HepG2 (cell line): ENCODE results near the gene MDP1. TPM values are rescaled to one million over a fixed set of nuclear protein-coding genes. Genes with fewer than 3 reads are reported as not detected.

Experiments used
- CSRNP2 ChIP-seq: sonication (generic); formaldehyde crosslinking; conservative IDR thresholded peaks from 2 replicates; pipeline ENCODE4 v1.8.0; 2022; ENCODE audit warnings: low read depth, missing genetic modification reagents
- FOSL1 ChIP-seq: sonication (generic); formaldehyde crosslinking; IDR thresholded peaks from 2 replicates; pipeline ENCODE4 v1.9.0; 2021; ENCODE audit warnings: missing genetic modification reagents, borderline replicate concordance
- FOXA3 ChIP-seq: IDR thresholded peaks from 2 replicates; pipeline ENCODE4 v1.6.1; 2016; ENCODE audit warnings: missing genetic modification reagents, missing compliant biosample characterization
- GATAD1 ChIP-seq: IDR thresholded peaks from 2 replicates; pipeline ENCODE4 v1.6.1; 2016; ENCODE audit warnings: missing genetic modification reagents, missing compliant biosample characterization
- HCFC1 ChIP-seq: fragments of 150-350 bp; IDR thresholded peaks from 2 replicates; pipeline ENCODE4 v1.6.1; 2014; ENCODE audit warnings: low read depth, low read length
- HES4 ChIP-seq: sonication (generic); formaldehyde crosslinking; IDR thresholded peaks from 2 replicates; pipeline ENCODE4 v1.9.0; 2021; ENCODE audit warnings: mild to moderate bottlenecking, missing genetic modification reagents, borderline replicate concordance
- MAFF ChIP-seq: IDR thresholded peaks from 2 replicates; pipeline ENCODE4 v1.6.1; 2011; ENCODE audit warnings: low read depth, low read length, improper control_type of control experiment
- RFX1 ChIP-seq: fragments of 450-650 bp; IDR thresholded peaks from 2 replicates; pipeline ENCODE4 v1.6.1; 2017
- TMF1 ChIP-seq: sonication (generic); formaldehyde crosslinking; IDR thresholded peaks from 2 replicates; pipeline ENCODE4 v1.8.1; 2022; ENCODE audit warnings: low read depth, missing genetic modification reagents
- ZBTB1 ChIP-seq: sonication (generic); formaldehyde crosslinking; IDR thresholded peaks from 2 replicates; pipeline ENCODE4 v1.4.0; 2020; ENCODE audit warnings: missing genetic modification reagents, borderline replicate concordance
- ZFP82 ChIP-seq: sonication (generic); formaldehyde crosslinking; IDR thresholded peaks from 2 replicates; pipeline ENCODE4 v1.5.1; 2020; ENCODE audit warnings: mild to moderate bottlenecking, missing genetic modification reagents, borderline replicate concordance
- ZNF274 ChIP-seq: sonication (generic); formaldehyde crosslinking; IDR thresholded peaks from 2 replicates; pipeline ENCODE4 v1.5.1; 2020; ENCODE audit warnings: mild to moderate bottlenecking, missing genetic modification reagents
- ZNF329 ChIP-seq: sonication (generic); formaldehyde crosslinking; IDR thresholded peaks from 2 replicates; pipeline ENCODE4 v1.9.0; 2021; ENCODE audit warnings: low read depth, mild to moderate bottlenecking, missing genetic modification reagents
- ZNF562 ChIP-seq: sonication (generic); formaldehyde crosslinking; IDR thresholded peaks from 2 replicates; pipeline ENCODE4 v1.8.0; 2022; ENCODE audit warnings: missing genetic modification reagents, borderline replicate concordance
- polyA plus RNA-seq, 8 experiments: library from polyadenylated mRNA; depleted of rRNA in 3 of 8; stranded (reverse) in 7 of 8; unstranded in 1 of 8; fragments of >200 nt; fragmentation: Illumina TruSeq in 4 of 8; extraction: Trizol in 4 of 8; gene quantifications; 2 replicates each; pipeline versions ENCODE4 v1.2.1 to v1.2.3, GENCODE V29; 2011 to 2016; ENCODE audit warnings: low read depth in 4 of 8, missing spikeins in 1 of 8, mixed read lengths in 1 of 8; ENCODE audit not compliant: insufficient read depth in 1 of 8
- total RNA-seq, 5 experiments: library from RNA; depleted of rRNA; stranded (reverse); fragments of >200 nt; fragmentation: Illumina TruSeq; extraction: Trizol; gene quantifications; 2 replicates each; pipeline ENCODE4 v1.2.3, GENCODE V29; 2016; ENCODE audit warnings: low read depth in 1 of 5
- TF ChIP-seq, protein P1 (sequence below): sonication (generic); formaldehyde crosslinking; IDR thresholded peaks from 2 replicates; pipeline ENCODE4 v1.9.0; 2021; ENCODE audit warnings: mild to moderate bottlenecking, missing genetic modification reagents
- TF ChIP-seq, protein P2 (sequence below): sonication (generic); formaldehyde crosslinking; IDR thresholded peaks from 2 replicates; pipeline ENCODE4 v1.5.0; 2020; ENCODE audit warnings: mild to moderate bottlenecking, missing genetic modification reagents, borderline replicate concordance
- TF ChIP-seq, protein P3 (sequence below): sonication (generic); formaldehyde crosslinking; IDR thresholded peaks from 2 replicates; pipeline ENCODE4 v1.5.0; 2020; ENCODE audit warnings: missing genetic modification reagents

MDP1 gene
- total and polyA plus RNA-seq, 2 of the 13 experiments (the other 11 are each of a cell fraction or from before 2014, with no cell fraction given), result 44.1 to 48.7 TPM

- TF ChIP-seq, protein P1, sequence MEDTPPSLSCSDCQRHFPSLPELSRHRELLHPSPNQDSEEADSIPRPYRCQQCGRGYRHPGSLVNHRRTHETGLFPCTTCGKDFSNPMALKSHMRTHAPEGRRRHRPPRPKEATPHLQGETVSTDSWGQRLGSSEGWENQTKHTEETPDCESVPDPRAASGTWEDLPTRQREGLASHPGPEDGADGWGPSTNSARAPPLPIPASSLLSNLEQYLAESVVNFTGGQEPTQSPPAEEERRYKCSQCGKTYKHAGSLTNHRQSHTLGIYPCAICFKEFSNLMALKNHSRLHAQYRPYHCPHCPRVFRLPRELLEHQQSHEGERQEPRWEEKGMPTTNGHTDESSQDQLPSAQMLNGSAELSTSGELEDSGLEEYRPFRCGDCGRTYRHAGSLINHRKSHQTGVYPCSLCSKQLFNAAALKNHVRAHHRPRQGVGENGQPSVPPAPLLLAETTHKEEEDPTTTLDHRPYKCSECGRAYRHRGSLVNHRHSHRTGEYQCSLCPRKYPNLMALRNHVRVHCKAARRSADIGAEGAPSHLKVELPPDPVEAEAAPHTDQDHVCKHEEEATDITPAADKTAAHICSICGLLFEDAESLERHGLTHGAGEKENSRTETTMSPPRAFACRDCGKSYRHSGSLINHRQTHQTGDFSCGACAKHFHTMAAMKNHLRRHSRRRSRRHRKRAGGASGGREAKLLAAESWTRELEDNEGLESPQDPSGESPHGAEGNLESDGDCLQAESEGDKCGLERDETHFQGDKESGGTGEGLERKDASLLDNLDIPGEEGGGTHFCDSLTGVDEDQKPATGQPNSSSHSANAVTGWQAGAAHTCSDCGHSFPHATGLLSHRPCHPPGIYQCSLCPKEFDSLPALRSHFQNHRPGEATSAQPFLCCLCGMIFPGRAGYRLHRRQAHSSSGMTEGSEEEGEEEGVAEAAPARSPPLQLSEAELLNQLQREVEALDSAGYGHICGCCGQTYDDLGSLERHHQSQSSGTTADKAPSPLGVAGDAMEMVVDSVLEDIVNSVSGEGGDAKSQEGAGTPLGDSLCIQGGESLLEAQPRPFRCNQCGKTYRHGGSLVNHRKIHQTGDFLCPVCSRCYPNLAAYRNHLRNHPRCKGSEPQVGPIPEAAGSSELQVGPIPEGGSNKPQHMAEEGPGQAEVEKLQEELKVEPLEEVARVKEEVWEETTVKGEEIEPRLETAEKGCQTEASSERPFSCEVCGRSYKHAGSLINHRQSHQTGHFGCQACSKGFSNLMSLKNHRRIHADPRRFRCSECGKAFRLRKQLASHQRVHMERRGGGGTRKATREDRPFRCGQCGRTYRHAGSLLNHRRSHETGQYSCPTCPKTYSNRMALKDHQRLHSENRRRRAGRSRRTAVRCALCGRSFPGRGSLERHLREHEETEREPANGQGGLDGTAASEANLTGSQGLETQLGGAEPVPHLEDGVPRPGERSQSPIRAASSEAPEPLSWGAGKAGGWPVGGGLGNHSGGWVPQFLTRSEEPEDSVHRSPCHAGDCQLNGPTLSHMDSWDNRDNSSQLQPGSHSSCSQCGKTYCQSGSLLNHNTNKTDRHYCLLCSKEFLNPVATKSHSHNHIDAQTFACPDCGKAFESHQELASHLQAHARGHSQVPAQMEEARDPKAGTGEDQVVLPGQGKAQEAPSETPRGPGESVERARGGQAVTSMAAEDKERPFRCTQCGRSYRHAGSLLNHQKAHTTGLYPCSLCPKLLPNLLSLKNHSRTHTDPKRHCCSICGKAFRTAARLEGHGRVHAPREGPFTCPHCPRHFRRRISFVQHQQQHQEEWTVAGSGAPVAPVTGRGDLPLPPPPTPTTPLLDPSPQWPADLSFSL, result no peak
- peak; percentile 74 for TF ChIP-seq ZNF329
- 0 out of 2 replicates have a peak, but pooled peaks have one; percentile 7 for TF ChIP-seq RFX1
- TF ChIP-seq, protein P2, sequence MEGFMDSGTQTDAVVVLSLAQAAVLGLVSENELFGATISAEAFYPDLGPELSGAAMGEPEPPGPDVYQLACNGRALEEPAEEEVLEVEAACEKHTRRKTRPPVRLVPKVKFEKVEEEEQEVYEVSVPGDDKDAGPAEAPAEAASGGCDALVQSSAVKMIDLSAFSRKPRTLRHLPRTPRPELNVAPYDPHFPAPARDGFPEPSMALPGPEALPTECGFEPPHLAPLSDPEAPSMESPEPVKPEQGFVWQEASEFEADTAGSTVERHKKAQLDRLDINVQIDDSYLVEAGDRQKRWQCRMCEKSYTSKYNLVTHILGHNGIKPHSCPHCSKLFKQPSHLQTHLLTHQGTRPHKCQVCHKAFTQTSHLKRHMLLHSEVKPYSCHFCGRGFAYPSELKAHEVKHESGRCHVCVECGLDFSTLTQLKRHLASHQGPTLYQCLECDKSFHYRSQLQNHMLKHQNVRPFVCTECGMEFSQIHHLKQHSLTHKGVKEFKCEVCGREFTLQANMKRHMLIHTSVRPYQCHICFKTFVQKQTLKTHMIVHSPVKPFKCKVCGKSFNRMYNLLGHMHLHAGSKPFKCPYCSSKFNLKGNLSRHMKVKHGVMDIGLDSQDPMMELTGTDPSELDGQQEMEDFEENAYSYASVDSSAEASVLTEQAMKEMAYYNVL (CRISPR knock-in tag), result peak; percentile 90
- TF ChIP-seq FOXA3 (CRISPR knock-in tag), result peak; percentile 50
- TF ChIP-seq, protein P3, sequence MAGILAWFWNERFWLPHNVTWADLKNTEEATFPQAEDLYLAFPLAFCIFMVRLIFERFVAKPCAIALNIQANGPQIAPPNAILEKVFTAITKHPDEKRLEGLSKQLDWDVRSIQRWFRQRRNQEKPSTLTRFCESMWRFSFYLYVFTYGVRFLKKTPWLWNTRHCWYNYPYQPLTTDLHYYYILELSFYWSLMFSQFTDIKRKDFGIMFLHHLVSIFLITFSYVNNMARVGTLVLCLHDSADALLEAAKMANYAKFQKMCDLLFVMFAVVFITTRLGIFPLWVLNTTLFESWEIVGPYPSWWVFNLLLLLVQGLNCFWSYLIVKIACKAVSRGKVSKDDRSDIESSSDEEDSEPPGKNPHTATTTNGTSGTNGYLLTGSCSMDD (CRISPR knock-in tag), result peak; percentile 91; the same call in 1 of the 2 replicates
- TF ChIP-seq ZBTB1, result 0 out of 2 replicates have a peak, but pooled peaks have one; percentile 20
- TF ChIP-seq GATAD1 (CRISPR knock-in tag), result peak; percentile 90
- no peak; the same call in 1 of the 2 replicates for TF ChIP-seq TMF1 (CRISPR knock-in tag)
- TF ChIP-seq ZNF562, result no peak
- 0 out of 2 replicates have a peak, but pooled peaks have one; percentile 82 for TF ChIP-seq ZFP82 (CRISPR knock-in tag)
- TF ChIP-seq FOSL1, result no peak; the same call in 1 of the 2 replicates
- TF ChIP-seq HES4 (CRISPR knock-in tag), result peak; percentile 5
- TF ChIP-seq CSRNP2 (CRISPR knock-in tag), result no peak
- TF ChIP-seq MAFF, result no peak
- peak; percentile 80 for TF ChIP-seq ZNF274 (CRISPR knock-in tag)
- no peak for TF ChIP-seq HCFC1
Observed at GRCh38 chr14:24232645-24233537, 17.0 kb upstream of the MDP1 start, which contains the start of gene GMPR2 (continued).
